Breast epithelium (tissue), 3 donors: ENCODE data around the gene HIPK1.

ENCODE experiments used
- CTCF ChIP-seq, 3 donors: fragments of 450-650 bp; IDR thresholded peaks; one replicate each; pipeline ENCODE4 v1.5.1; 2016 to 2017; ENCODE audit warnings: antibody characterized with exemption in 3 of 3, mild to moderate bottlenecking in 3 of 3, moderate library complexity in 3 of 3
- POLR2A ChIP-seq: fragments of 450-650 bp; IDR thresholded peaks from one replicate; pipeline ENCODE4 v1.6.1; 2016; ENCODE audit warnings: antibody characterized with exemption, mild to moderate bottlenecking, moderate library complexity

GRCh38 chr1:113981962-113982931 lies 53.1 kb downstream of the HIPK1 start:
- TF ChIP-seq POLR2A, result no peak
- TF ChIP-seq CTCF (IDR thresholded peaks at IDR 0.05), result no peak
